ENCODE data around the gene LRRC4C. TPM values are rescaled to one million over a fixed set of nuclear protein-coding genes. Genes with fewer than 3 reads are reported as not detected.

Gene LRRC4C
- total and polyA plus RNA-seq, 11 donors, result 0.08 to 1.2 (median 0.48) TPM; not detected in 1

- Histone ChIP-seq H3K27ac (no peak overlapping the region), H3K27me3 (peaks cover 0 to 31% (median 7%) of the 10 kb centered on the region in 9 donors), H3K4me1 (peaks cover 0 to 7% (median 0%) of the 10 kb centered on the region in 12 donors), H3K4me3 (peak overlapping the region in 2 of 12 donors; percentile 4 to 59), H3K9me3 (no peaks in the 10 kb centered on the region), H3K36me3 (no peaks in the 10 kb centered on the region)
- TF ChIP-seq, protein P1, sequence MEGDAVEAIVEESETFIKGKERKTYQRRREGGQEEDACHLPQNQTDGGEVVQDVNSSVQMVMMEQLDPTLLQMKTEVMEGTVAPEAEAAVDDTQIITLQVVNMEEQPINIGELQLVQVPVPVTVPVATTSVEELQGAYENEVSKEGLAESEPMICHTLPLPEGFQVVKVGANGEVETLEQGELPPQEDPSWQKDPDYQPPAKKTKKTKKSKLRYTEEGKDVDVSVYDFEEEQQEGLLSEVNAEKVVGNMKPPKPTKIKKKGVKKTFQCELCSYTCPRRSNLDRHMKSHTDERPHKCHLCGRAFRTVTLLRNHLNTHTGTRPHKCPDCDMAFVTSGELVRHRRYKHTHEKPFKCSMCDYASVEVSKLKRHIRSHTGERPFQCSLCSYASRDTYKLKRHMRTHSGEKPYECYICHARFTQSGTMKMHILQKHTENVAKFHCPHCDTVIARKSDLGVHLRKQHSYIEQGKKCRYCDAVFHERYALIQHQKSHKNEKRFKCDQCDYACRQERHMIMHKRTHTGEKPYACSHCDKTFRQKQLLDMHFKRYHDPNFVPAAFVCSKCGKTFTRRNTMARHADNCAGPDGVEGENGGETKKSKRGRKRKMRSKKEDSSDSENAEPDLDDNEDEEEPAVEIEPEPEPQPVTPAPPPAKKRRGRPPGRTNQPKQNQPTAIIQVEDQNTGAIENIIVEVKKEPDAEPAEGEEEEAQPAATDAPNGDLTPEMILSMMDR (IDR thresholded peaks at IDR 0.05), result no peak
- no peak for TF ChIP-seq POLR2A (IDR thresholded peaks at IDR 0.05)
- intact Hi-C loops (cut with DNase I), result no loop called here
- WGBS, 4 donors, result 45 to 58% (median 51%) methylated on average over 2 of the region's 2 CpGs
- ATAC-seq, result no peak
- no peak for DNase-seq
Measured at GRCh38 chr11:40290171-40290631, 1169.3 kb downstream of the LRRC4C start.

- Histone ChIP-seq H3K4me1 (peaks cover 0 to 7% (median 0%) of the 10 kb centered on the region in 12 donors), H3K27me3 (peaks cover 0 to 26% (median 7%) of the 10 kb centered on the region in 9 donors), H3K9me3 (no peaks in the 10 kb centered on the region), H3K27ac (no peak overlapping the region), H3K4me3 (peak overlapping the region in 1 of 12 donors; percentile 12), H3K36me3 (no peaks in the 10 kb centered on the region)
- TF ChIP-seq, protein P1 (IDR thresholded peaks at IDR 0.05), result no peak
- DNase-seq, result no peak
- intact Hi-C loops (cut with DNase I), result no loop called here
- no peak for ATAC-seq
- 75 to 78% (median 77%) methylated on average over 2 of the region's 2 CpGs for WGBS, 4 donors
Measured at GRCh38 chr11:40289370-40289769, 1170.1 kb downstream of the LRRC4C start.

DNA sequence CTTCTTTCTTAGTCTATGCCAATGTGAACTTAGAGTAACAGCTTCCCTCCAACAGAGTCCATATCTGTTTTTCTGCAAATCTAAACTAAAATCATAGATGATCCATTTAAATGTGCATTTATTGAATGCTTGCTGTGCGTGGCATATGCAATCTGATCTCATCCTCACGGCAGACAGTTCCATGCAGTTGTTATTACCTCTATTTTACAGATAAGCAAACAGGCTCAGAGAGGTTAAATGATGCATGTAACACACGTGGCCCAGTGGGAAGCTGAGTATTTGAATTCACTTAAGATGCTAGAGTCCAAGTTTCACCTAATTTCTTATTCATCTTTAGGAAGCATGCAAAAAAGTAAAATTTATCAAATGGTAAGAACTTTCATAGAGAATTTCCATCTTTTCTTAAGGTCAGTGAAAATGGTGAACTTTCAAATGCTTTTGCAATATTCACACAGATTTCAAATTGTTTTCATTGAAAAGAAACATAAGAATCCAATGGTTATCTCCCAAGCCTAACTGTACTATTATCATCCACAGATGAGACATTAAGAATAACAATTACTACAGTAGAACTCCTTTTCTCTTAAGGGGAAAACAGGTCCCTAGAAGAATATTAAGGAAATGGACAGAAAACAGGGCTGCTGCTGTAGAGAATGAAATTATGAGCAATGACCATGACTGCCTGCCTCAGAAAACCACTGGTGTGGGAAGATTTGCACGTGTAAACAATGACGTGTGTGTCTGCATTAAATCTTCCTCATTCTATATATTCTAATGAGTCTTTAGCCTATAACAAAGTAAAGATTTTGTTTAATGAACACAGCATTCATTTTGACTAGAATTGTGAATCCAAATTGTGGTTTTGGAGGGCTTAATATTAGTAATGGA lies 1171.3 kb downstream of the LRRC4C start:
- H3K27me3 ChIP-seq, result peaks cover 0 to 23% (median 4%) of the 10 kb centered on the region in 9 donors
- ATAC-seq (no peak), DNase-seq (no peak)
- no peaks in the 10 kb centered on the region for H3K36me3 ChIP-seq
- peaks cover 0 to under 1% (median 0%) of the 10 kb centered on the region in 12 donors for H3K4me1 ChIP-seq
- intact Hi-C loops (cut with DNase I), result no loop called here
- TF ChIP-seq POLR2A (IDR thresholded peaks at IDR 0.05), result no peak
- TF ChIP-seq, protein P1 (IDR thresholded peaks at IDR 0.05), result no peak
- 44 to 60% (median 54%) methylated on average over 5 of the region's 5 CpGs for WGBS, 4 donors
- no peaks in the 10 kb centered on the region for H3K9me3 ChIP-seq
- H3K27ac ChIP-seq, result no peak overlapping the region
- H3K4me3 ChIP-seq, result no peak overlapping the region

GRCh38 chr11:40286137-40286536 lies 1173.3 kb downstream of the LRRC4C start:
- DNase-seq, result no peak
- no peak for TF ChIP-seq POLR2A (IDR thresholded peaks at IDR 0.05)
- TF ChIP-seq, protein P1 (IDR thresholded peaks at IDR 0.05), result no peak
- H3K4me1 ChIP-seq, result no peaks in the 10 kb centered on the region
- H3K9me3 ChIP-seq, result no peaks in the 10 kb centered on the region
- H3K4me3 ChIP-seq, result no peak overlapping the region
- peaks cover 0 to 3% (median 0%) of the 10 kb centered on the region in 9 donors for H3K27me3 ChIP-seq
- no peak for ATAC-seq
- no peaks in the 10 kb centered on the region for H3K36me3 ChIP-seq
- no peak overlapping the region for H3K27ac ChIP-seq
- intact Hi-C loops (cut with DNase I), result no loop called here
- WGBS, 4 donors, result 23 to 30% (median 27%) methylated on average over 2 of the region's 2 CpGs

All from heart left ventricle (tissue), 16 donors.